Erythroblast (primary cell): Measurements from ENCODE around the gene FADS2.

Source experiments
- GATA1 ChIP-seq: IDR thresholded peaks from 2 replicates; pipeline ENCODE4 v1.6.1; 2011; ENCODE audit warnings: low read depth, mild to moderate bottlenecking, control low read depth, low read length, moderate library complexity
- POLR2A ChIP-seq: IDR thresholded peaks from 2 replicates; pipeline ENCODE4 v1.6.1; 2011; ENCODE audit warnings: mild to moderate bottlenecking, low read length

DNA sequence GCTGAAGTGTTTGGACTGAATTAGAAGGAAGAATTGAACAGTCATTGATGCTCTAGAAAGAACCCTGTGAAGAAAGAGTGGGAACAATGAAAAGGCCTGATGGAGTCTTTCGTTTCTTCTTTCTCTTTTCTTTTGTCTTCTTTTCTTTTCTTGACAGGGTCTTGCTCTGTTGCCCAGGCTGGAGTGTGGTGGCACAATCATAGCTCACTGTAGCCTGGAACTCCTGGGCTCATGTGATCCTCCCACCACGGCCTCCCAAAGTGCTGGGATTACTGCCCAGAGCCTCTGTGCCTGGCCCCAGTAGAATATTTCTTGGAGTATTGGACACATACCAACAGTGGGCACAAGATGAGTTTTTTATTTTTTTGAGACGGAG, 34.3 kb upstream of the FADS2 start:
- TF ChIP-seq POLR2A (no peak), GATA1 (no peak)
